Activated T-helper 17 cell treated with anti-CD3 and anti-CD28 coated beads, Interleukin-2, amount 50 U/mL, for 72 hours (primary cell): ENCODE results near the gene ASMTL. TPM values are rescaled to one million over a fixed set of nuclear protein-coding genes. Genes with fewer than 3 reads are reported as not detected.
A peak's percentile ranks its signal among the peaks of the same experiment; 100 is the strongest.
"Not testable (repeated sequence)": the region's sequence is repeated elsewhere in the genome, so short reads cannot be mapped to it uniquely, and the experiment has no call there.

Experiments
- ATAC-seq: fragments of 150-1000 bp; cut with Tn5 transposase; replicated peaks from 2 replicates; pipeline ENCODE4 v1.10.0; 2021; ENCODE audit warnings: mild to moderate bottlenecking, moderate library complexity
- H3K27ac Mint-ChIP-seq: one replicate; pipeline ENCODE4 v1.8.0; 2022; ENCODE audit warnings: mixed read lengths
- H3K27me3 Mint-ChIP-seq: one replicate; pipeline ENCODE4 v1.8.0; 2022; ENCODE audit warnings: mixed read lengths
- H3K36me3 Mint-ChIP-seq: one replicate; pipeline ENCODE4 v1.8.0; 2022; ENCODE audit warnings: low read depth, mild to moderate bottlenecking, mixed read lengths
- H3K4me1 Mint-ChIP-seq: one replicate; pipeline ENCODE4 v1.8.0; 2022; ENCODE audit warnings: mixed read lengths
- H3K4me3 Mint-ChIP-seq: one replicate; pipeline ENCODE4 v1.8.0; 2022; ENCODE audit warnings: mild to moderate bottlenecking, mixed read lengths
- H3K9me3 Mint-ChIP-seq: one replicate; pipeline ENCODE4 v1.8.0; 2022; ENCODE audit warnings: mixed read lengths
- total RNA-seq, 2 donors: library from RNA; stranded (reverse); gene quantifications; one replicate each; pipeline ENCODE4 v1.2.3, GENCODE V29; 2022

Gene ASMTL
- total RNA-seq, 2 donors from 2014 or later, result 50.6 to 65.5 TPM

DNA sequence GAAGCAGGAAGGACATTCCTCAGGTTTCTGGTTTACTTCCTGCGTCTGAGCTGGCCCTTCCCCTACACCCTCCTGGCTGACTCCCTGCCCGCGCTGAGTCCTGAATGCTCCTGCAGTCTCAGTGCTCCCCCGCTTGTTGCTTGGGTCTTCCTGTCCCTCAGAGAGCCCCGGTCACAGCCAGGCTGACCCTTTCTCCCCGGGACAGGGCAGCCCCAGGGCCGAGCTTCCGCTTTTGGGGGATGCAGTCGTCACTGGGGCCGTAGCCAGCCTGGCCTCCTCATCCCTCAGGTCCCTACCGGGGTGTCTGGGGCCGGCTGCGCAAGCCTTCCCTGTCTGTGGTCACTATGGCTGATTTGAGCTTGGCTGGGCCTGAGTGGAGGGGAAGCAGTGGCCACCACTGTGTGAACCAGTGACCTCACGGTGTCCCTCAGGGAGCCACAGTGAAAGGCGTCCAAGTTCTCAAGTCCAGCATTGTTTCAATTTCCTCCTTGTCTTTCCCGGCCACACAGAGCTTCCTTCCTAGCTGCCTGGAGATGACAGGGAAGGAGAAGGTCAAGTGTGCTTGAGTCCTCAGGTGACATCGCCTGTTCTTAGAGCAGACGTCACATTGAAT is 34.1 kb upstream of the ASMTL start:
- Mint-ChIP-seq H3K27ac (peak overlapping the region; percentile 29), H3K9me3 (peaks cover 5% of the 10 kb centered on the region), H3K4me3 (no peak overlapping the region), H3K36me3 (peaks cover 75% of the 10 kb centered on the region), H3K4me1 (peaks cover 15% of the 10 kb centered on the region), H3K27me3 (no peaks in the 10 kb centered on the region)
- no peak for ATAC-seq

DNA sequence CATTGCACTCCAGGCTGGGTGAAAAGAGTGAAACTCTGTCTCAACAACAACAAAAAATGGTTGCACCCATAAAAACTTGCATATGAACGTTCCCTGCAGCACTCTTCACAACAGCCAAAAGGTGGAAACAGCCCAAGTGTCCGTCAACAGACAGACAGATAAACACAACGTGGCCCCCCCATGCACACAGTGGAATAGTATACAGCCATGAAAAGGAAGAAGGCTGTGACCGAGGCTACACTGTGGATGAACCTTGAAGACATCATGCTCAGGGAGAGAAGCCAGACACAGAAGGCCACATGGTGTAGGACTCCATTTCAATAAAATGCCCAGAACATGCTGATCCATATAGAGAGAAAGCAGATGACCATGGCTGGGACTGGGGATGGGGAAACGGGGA is 33.5 kb upstream of the ASMTL start:
- no peak overlapping the region for H3K4me3 Mint-ChIP-seq
- H3K27ac Mint-ChIP-seq, result no peak overlapping the region
- H3K4me1 Mint-ChIP-seq, result peaks cover 10% of the 10 kb centered on the region
- peaks cover under 1% of the 10 kb centered on the region for H3K9me3 Mint-ChIP-seq
- no peaks in the 10 kb centered on the region for H3K27me3 Mint-ChIP-seq
- no peak for ATAC-seq
- peaks cover 75% of the 10 kb centered on the region for H3K36me3 Mint-ChIP-seq

DNA sequence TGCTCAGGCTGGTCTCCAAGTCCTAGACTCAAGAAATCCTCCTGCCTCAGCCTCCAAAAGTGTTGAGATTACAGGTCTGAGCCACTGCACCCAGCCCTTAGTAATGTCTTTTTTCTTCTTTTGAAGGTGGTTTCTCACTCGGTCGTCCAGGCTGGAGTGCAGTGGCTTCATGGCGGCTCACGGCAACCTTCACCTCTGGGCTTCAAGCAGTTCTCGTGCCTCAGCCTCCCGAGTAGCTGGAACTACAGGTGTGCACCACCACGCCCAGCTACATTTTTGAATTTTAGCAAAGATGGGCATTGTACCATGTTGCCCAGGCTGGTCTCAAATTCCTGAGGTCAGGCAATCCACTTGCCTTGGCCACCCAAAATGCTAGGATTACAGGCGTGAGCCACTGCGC is 32.3 kb upstream of the ASMTL start:
- Mint-ChIP-seq H3K4me1 (peaks cover 15% of the 10 kb centered on the region), H3K36me3 (peaks cover 84% of the 10 kb centered on the region), H3K4me3 (no peak overlapping the region), H3K9me3 (no peaks in the 10 kb centered on the region), H3K27me3 (no peaks in the 10 kb centered on the region), H3K27ac (no peak overlapping the region)
- ATAC-seq, result no peak

DNA sequence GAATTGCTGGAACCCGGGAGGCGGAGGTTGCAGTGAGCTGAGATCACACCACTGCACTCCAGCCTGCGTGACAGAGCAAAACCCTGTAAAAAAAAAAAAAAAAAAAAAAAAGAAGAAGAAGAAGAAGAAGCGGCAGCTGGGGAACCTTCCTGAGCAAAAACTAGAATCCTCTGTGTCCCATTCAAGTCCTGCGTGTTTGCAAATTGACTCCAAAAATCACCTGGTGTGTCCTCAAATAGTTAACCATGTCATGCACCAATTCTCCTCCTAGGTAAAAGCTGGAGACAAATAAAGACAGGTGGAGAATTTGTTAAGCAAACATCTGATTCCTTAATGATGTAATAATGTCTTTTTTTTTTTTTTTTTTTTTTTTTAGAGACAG is 31.9 kb upstream of the ASMTL start:
- no peak for ATAC-seq
- Mint-ChIP-seq H3K4me1 (peaks cover 19% of the 10 kb centered on the region), H3K4me3 (peak overlapping the region; percentile 86), H3K27me3 (no peaks in the 10 kb centered on the region), H3K27ac (peak overlapping the region; percentile 88), H3K36me3 (peaks cover 88% of the 10 kb centered on the region), H3K9me3 (no peaks in the 10 kb centered on the region)

DNA sequence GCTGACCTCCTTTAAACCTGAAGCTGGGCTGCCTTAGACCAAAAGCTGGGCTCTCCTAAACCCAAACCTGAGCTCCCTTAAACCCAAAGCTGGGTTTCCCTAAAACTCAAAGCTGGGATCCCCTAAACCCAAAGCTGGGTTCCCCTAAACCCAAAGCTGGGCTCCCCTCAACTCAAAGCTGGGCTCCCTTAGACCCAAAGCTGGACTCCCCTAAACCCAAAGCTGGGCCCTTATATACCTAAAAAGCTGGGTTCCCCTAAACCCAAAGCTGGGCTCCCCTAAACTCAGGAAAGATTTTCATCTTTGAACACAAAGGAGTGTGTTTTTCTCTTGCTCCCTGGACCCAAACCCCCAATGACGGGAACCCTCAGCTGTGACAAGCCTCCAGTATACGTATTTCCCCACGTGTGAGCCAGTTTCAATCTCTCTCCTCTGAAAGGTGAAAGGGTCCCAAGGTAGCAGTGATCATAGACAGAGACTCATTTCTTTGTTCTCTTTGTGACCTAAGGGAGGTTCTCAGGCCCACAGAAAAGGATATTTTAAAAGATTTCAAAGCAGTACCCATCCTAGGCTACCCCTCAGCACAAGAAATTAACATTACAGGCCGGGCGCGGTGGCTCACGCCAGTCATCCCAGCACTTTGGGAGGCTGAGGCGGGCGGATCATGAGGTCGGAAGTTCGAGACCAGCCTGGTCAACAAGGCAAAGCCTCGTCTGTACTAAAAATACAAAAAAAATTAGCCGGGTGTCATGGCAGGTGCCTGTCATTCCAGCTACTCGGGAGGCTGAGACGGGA is 31.3 kb upstream of the ASMTL start:
- Mint-ChIP-seq H3K27me3 (no peaks in the 10 kb centered on the region), H3K27ac (peak overlapping the region; percentile 88), H3K4me3 (peak overlapping the region; percentile 86), H3K36me3 (peaks cover 89% of the 10 kb centered on the region), H3K4me1 (peaks cover 25% of the 10 kb centered on the region), H3K9me3 (peaks cover 5% of the 10 kb centered on the region)
- peak; percentile 11 for ATAC-seq

DNA sequence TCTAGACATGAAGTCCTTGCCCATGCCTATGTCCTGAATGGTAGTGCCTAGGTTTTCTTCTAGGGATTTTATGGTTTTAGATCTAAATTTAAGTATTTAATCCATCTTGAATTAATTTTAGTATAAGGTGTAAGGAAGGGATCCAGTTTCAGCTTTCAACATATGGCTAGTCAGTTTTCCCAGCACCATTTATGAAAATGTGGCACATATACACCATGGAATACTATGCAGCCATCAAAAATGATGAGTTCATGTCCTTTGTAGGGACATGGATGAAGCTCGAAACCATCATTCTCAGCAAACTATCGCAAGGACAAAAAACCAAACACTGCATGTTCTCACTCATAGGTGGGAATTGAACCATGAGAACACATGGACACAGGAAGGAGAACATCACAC is 29.8 kb upstream of the ASMTL start:
- H3K9me3 Mint-ChIP-seq, ATAC-seq, H3K27me3 Mint-ChIP-seq: not testable (repeated sequence)
- peak overlapping the region; percentile 96 for H3K27ac Mint-ChIP-seq
- H3K4me3 Mint-ChIP-seq, result peak overlapping the region; percentile 86
- peaks cover 89% of the 10 kb centered on the region for H3K36me3 Mint-ChIP-seq
- peaks cover 39% of the 10 kb centered on the region for H3K4me1 Mint-ChIP-seq

DNA sequence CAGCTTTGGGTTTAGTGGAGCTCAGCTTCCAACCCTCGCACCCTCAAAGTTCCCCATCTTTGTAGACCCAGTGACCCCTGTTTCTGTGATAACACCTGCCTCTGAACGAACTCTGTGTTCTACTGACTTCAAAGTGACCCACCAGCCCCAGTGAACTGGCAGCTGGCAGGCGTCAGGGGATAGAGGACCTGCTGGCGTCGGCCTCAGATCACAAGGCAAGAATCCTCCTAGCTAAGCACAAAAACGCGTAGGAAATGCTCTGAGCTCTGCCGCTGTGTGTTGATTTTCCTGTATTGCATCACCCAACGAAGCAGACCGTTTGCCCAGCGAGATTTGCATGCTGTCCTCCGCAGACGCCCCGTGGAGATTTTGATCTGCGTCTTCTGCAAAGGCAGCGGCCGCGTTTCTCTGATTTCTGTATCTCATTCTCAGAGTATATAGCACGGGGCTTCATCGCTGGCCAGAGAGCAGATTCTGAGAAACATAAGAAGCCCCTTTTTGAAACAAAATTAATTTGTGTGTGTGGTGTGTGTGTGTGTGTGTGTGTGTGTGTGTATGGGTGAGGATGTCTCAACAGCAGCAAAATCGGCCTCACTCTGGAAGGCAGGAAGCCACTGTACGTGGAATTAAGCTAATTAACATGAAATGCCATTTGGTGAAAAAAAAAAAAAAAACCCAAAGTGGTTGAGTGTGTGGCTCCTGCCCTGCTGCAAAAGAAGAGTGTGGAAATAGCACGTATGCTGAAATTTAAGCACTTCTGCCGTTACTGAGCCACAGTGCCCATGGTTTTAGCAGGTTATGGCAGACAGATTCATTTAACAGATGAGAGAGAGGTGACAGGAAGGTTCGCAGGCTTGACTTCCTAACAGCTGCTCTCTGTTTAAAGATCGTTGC is 29.2 kb upstream of the ASMTL start:
- Mint-ChIP-seq H3K9me3 (peaks cover 9% of the 10 kb centered on the region), H3K4me3 (peak overlapping the region; percentile 86), H3K27me3 (no peaks in the 10 kb centered on the region), H3K36me3 (peaks cover 89% of the 10 kb centered on the region), H3K27ac (peak overlapping the region; percentile 96), H3K4me1 (peaks cover 45% of the 10 kb centered on the region)
- ATAC-seq, result peak; percentile 76

DNA sequence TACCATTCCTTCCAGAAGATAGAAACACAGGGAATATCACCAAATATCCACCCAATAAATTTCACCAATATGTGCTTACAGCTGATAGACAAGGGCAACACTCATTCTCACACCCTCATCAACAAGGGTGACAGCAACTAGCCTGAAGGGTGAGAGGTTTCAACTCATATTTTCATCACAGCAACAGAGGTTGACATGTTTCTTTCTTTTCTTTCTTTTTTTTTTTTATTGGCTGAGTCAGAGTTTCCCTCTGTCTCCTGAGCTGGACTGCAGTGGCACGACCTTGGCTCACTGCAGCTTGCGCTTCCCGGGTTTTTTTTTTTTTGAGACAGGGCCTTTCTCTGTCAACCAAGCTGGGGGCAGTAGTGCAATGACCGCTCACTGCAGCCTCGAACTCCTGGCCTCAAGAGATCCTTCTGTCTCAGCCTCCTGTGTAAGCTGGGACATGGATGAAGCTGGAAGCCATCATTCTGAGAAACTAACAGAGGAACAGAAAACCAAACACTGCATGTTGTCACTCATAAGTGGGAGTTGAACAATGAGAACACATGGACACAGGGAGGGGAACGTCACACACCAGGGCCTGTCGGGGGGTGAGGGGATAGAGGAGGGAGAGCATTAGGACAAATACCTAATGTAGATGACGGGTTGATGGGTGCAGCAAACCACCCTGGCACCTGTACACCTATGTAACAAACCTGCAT is 27.5 kb upstream of the ASMTL start:
- peak overlapping the region; percentile 96 for H3K27ac Mint-ChIP-seq
- H3K36me3 Mint-ChIP-seq, result peaks cover 83% of the 10 kb centered on the region
- H3K4me3 Mint-ChIP-seq, result peak overlapping the region; percentile 86
- H3K27me3 Mint-ChIP-seq, result no peaks in the 10 kb centered on the region
- peaks cover 45% of the 10 kb centered on the region for H3K4me1 Mint-ChIP-seq
- ATAC-seq, result peak; percentile 51
- peaks cover 11% of the 10 kb centered on the region for H3K9me3 Mint-ChIP-seq

DNA sequence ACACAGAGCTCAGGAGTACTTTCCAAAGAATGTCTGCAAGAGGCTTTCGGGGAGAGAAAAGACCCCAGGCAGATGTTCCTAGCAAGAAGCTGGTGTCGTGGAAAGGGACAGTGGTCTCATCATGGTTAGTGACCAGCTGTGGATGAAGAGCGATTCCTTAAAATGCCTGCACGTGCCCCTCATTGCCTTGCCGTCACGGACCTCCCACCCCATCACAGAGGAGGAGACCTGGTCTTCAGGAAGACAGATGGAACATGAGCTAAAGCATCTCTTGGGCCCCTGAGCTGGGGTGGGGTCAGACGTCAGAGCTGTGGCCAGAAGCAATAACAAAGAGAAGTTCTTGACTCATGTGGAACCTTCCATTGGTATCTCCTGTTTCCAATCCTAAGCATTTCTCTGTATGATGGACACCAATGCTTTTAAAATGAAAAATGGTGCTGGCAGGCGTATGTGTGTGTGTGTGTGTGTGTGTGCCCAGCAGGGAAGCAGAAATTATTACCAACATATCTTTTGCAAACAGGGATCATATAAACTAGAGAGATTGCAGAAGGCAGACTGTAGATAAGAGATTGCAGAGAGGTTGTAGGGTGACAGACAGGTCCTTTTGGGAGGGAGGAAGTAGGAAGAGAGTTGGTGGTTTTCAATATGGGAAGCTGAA is 25.2 kb upstream of the ASMTL start:
- no peak for ATAC-seq
- peaks cover 85% of the 10 kb centered on the region for H3K36me3 Mint-ChIP-seq
- H3K4me3 Mint-ChIP-seq, result peak overlapping the region; percentile 54
- H3K27me3 Mint-ChIP-seq, result no peaks in the 10 kb centered on the region
- peaks cover 59% of the 10 kb centered on the region for H3K4me1 Mint-ChIP-seq
- H3K27ac Mint-ChIP-seq, result peak overlapping the region; percentile 96
- peaks cover 24% of the 10 kb centered on the region for H3K9me3 Mint-ChIP-seq

DNA sequence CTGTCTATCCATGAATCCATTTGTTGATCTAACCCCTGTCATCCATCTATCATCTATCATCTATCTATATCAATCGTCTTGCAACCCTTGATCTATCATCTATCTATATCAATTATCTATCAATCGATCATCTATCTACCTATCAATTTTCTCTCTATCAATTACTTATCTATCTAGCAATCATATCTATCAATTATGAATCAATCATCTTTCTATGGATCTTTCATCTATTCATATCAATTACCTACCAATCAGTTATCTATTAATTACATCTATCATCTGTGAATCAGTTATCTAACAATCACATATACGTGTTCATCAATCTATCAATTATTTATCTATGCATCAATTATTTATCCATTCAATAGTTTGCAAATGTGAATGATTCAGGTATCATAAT is 24.5 kb upstream of the ASMTL start:
- H3K36me3 Mint-ChIP-seq, result peaks cover 87% of the 10 kb centered on the region
- H3K4me3 Mint-ChIP-seq, result no peak overlapping the region
- H3K27me3 Mint-ChIP-seq, result no peaks in the 10 kb centered on the region
- peaks cover 24% of the 10 kb centered on the region for H3K9me3 Mint-ChIP-seq
- ATAC-seq, result no peak
- H3K4me1 Mint-ChIP-seq, result peaks cover 65% of the 10 kb centered on the region
- H3K27ac Mint-ChIP-seq, result peak overlapping the region; percentile 96

DNA sequence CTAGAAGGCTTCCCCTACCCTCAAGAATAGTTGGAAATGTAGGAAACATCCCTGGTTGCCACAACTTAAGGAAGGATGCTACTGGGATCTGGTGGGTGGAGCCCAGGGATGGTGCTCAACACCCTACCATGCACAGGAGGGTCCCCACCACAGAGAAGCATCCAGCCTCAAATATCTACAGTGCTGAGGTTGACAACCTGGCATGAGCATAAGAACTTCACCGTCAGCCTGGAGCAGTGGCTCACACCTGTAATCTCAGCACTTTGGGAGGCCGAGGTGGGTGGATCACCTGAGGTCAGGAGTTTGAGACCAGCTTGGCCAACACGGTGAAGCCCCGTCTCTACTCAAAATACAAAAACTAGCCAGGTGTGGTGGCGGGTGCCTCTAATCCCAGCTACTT is 24.0 kb upstream of the ASMTL start:
- Mint-ChIP-seq H3K4me3 (no peak overlapping the region), H3K9me3 (peaks cover 29% of the 10 kb centered on the region), H3K27ac (peak overlapping the region; percentile 96), H3K36me3 (peaks cover 87% of the 10 kb centered on the region), H3K4me1 (peaks cover 68% of the 10 kb centered on the region), H3K27me3 (no peaks in the 10 kb centered on the region)
- ATAC-seq, result no peak

DNA sequence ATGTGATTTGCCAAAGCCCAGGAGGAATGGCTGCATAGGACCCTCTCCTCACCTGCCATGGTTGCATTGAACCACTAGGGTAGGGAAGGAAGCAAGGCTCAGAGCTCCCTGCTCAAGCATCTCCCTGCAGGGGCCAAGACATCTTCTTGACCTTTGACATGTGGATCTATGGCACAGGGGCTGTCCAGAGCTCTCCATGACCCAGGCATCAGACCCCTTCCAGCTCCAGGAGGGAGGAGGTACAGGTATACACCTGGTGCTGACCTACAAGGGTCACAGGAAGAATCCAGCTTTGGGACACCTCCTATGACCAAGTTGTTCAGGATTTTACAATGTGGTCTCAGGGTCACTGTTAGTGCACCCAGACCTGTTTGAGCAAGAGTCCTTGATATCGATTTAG is 23.2 kb upstream of the ASMTL start:
- H3K36me3 Mint-ChIP-seq, result peaks cover 84% of the 10 kb centered on the region
- H3K9me3 Mint-ChIP-seq, result peaks cover 30% of the 10 kb centered on the region
- H3K4me1 Mint-ChIP-seq, result peaks cover 72% of the 10 kb centered on the region
- H3K27me3 Mint-ChIP-seq, result no peaks in the 10 kb centered on the region
- no peak overlapping the region for H3K27ac Mint-ChIP-seq
- H3K4me3 Mint-ChIP-seq, result no peak overlapping the region
- no peak for ATAC-seq

DNA sequence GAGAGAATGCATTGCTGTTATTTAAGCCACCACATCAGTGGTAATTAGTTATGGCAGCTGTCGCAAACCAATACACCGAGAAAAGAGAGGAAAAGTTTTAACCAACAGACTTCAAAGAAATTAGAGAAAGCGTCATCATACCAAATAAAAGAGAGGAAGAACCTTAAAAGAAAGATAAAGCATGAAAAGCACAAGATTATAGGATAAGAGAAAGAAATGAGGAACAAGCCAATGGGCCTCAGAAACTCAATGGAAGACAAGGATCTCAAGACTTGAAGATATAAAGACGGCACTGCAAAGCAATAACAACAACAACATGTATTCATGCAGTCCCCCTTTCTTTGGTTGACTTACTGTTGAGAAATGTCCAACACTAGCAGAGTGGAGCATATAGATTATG is 22.8 kb upstream of the ASMTL start:
- Mint-ChIP-seq H3K4me3 (no peak overlapping the region), H3K36me3 (peaks cover 83% of the 10 kb centered on the region), H3K9me3 (peaks cover 30% of the 10 kb centered on the region), H3K27me3 (no peaks in the 10 kb centered on the region), H3K4me1 (peaks cover 71% of the 10 kb centered on the region), H3K27ac (no peak overlapping the region)
- ATAC-seq, result no peak

DNA sequence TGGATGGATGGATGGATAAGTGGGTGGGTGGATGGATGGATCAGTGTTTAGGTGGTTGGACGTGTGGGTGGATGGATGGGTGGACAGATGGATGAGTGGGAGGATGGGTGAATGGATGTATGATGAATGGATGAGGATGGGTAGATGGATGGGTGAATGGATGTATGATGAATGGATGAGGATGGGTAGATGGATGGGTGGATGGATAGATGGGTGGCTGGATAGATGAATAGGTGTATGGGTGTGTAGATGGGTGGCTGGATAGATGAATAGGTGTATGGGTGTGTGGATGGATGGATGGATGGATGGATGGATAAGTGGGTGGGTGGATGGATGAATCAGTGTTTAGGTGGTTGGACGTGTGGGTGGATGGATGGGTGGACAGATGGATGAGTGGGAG is 21.9 kb upstream of the ASMTL start:
- not testable (repeated sequence) for H3K27ac Mint-ChIP-seq, ATAC-seq, H3K27me3 Mint-ChIP-seq, H3K4me3 Mint-ChIP-seq
- Mint-ChIP-seq H3K9me3 (peaks cover 30% of the 10 kb centered on the region), H3K36me3 (peaks cover 83% of the 10 kb centered on the region), H3K4me1 (peaks cover 64% of the 10 kb centered on the region)
